K562 (cell line): Measurements from ENCODE around the gene CRYBB2.
"Not testable (repeated sequence)": the region's sequence is repeated elsewhere in the genome, so short reads cannot be mapped to it uniquely, and the experiment has no call there.

ENCODE experiments used
- CREB3L1 ChIP-seq: fragments of 450-650 bp; IDR thresholded peaks from 2 replicates; pipeline ENCODE4 v1.6.1; 2014; ENCODE audit warnings: low read depth, mild to moderate bottlenecking, moderate library complexity, borderline replicate concordance
- E2F3 ChIP-seq: fragments of 250-450 bp; sonication (Bioruptor Pico); IDR thresholded peaks from 2 replicates; pipeline ENCODE4 v1.4.0; 2020; ENCODE audit warnings: mild to moderate bottlenecking
- E2F4 ChIP-seq: sonication (generic); formaldehyde crosslinking; IDR thresholded peaks from 2 replicates; pipeline ENCODE4 v1.8.0; 2022; ENCODE audit warnings: mild to moderate bottlenecking, low read depth, missing genetic modification reagents
- HDAC3 ChIP-seq: fragments of 450-650 bp; IDR thresholded peaks from 2 replicates; pipeline ENCODE4 v1.6.1; 2018; ENCODE audit warnings: borderline replicate concordance, mild to moderate bottlenecking, moderate library complexity; ENCODE audit not compliant: partially characterized antibody
- NFE2L1 ChIP-seq: fragments of 450-650 bp; IDR thresholded peaks from 2 replicates; pipeline ENCODE4 v1.6.1; 2016; ENCODE audit warnings: missing genetic modification characterization, low read depth, mild to moderate bottlenecking, missing compliant biosample characterization, moderate library complexity, borderline replicate concordance
- POLR2A ChIP-seq: fragments of 450-650 bp; conservative IDR thresholded peaks from 2 replicates; pipeline ENCODE4 v1.6.1; 2016
- RBM17 ChIP-seq: fragments of 200-400 bp; formaldehyde crosslinking; IDR thresholded peaks from 2 replicates; pipeline ENCODE4 v1.6.1; 2017; ENCODE audit warnings: low read depth, mild to moderate bottlenecking, low read length, borderline replicate concordance
- REST ChIP-seq, 2 experiments: fragments of 450-650 bp; formaldehyde crosslinking in 1 of 2; IDR thresholded peaks; 2 replicates each; pipeline versions ENCODE4 v1.4.0 to v1.6.1; 2014 to 2020; ENCODE audit warnings: mild to moderate bottlenecking in 2 of 2, borderline replicate concordance in 1 of 2, low read depth in 1 of 2
- ZNF121 ChIP-seq: sonication (generic); formaldehyde crosslinking; conservative IDR thresholded peaks from 2 replicates; pipeline ENCODE4 v1.8.0; 2022; ENCODE audit warnings: missing genetic modification reagents
- ZNF232 ChIP-seq: sonication (generic); formaldehyde crosslinking; IDR thresholded peaks from 2 replicates; pipeline ENCODE4 v1.8.0; 2022; ENCODE audit warnings: mild to moderate bottlenecking, missing genetic modification reagents
- ZNF740 ChIP-seq, 3 experiments: fragments of 200-800 bp in 1 of 3; sonication (Bioruptor generic) in 1 of 3; sonication (generic) in 1 of 3; formaldehyde crosslinking in 1 of 3; IDR thresholded peaks; 2 replicates each; pipeline versions ENCODE4 v1.6.1 to v1.8.0; 2016 to 2022; ENCODE audit warnings: mild to moderate bottlenecking in 2 of 3, missing compliant biosample characterization in 2 of 3, missing genetic modification characterization in 2 of 3, missing genetic modification reagents in 1 of 3
- ZZZ3 ChIP-seq: fragments of 450-650 bp; IDR thresholded peaks from 2 replicates; pipeline ENCODE4 v1.6.1; 2016; ENCODE audit warnings: antibody characterized with exemption, mild to moderate bottlenecking, moderate library complexity
- TF ChIP-seq, protein P1 (sequence below): sonication (generic); formaldehyde crosslinking; IDR thresholded peaks from 2 replicates; pipeline ENCODE4 v1.5.0; 2020; ENCODE audit warnings: missing genetic modification reagents
- TF ChIP-seq, protein P2 (sequence below): sonication (generic); formaldehyde crosslinking; IDR thresholded peaks from 2 replicates; pipeline ENCODE4 v1.8.1; 2023; ENCODE audit warnings: mild to moderate bottlenecking, missing genetic modification reagents

GRCh38 chr22:25178348-25178747, 41.1 kb upstream of the CRYBB2 start:
- TF ChIP-seq ZNF121 (CRISPR knock-in tag); HDAC3; REST (IDR thresholded peaks at IDR 0.05; ENCODE audit: borderline replicate concordance); REST (CRISPR knock-in tag; IDR thresholded peaks at IDR 0.05; ENCODE audit: low read depth); RBM17; E2F3 (CRISPR knock-in tag); E2F4 (CRISPR knock-in tag); POLR2A; ZNF740 (CRISPR knock-in tag; IDR thresholded peaks at IDR 0.05); ZNF740 (tag; IDR thresholded peaks at IDR 0.05); NFE2L1 (tag); CREB3L1; ZNF232 (CRISPR knock-in tag); ZZZ3: not testable (repeated sequence)
- TF ChIP-seq, protein P1, sequence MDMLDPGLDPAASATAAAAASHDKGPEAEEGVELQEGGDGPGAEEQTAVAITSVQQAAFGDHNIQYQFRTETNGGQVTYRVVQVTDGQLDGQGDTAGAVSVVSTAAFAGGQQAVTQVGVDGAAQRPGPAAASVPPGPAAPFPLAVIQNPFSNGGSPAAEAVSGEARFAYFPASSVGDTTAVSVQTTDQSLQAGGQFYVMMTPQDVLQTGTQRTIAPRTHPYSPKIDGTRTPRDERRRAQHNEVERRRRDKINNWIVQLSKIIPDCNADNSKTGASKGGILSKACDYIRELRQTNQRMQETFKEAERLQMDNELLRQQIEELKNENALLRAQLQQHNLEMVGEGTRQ (CRISPR knock-in tag) = not testable (repeated sequence)
- TF ChIP-seq, protein P2, sequence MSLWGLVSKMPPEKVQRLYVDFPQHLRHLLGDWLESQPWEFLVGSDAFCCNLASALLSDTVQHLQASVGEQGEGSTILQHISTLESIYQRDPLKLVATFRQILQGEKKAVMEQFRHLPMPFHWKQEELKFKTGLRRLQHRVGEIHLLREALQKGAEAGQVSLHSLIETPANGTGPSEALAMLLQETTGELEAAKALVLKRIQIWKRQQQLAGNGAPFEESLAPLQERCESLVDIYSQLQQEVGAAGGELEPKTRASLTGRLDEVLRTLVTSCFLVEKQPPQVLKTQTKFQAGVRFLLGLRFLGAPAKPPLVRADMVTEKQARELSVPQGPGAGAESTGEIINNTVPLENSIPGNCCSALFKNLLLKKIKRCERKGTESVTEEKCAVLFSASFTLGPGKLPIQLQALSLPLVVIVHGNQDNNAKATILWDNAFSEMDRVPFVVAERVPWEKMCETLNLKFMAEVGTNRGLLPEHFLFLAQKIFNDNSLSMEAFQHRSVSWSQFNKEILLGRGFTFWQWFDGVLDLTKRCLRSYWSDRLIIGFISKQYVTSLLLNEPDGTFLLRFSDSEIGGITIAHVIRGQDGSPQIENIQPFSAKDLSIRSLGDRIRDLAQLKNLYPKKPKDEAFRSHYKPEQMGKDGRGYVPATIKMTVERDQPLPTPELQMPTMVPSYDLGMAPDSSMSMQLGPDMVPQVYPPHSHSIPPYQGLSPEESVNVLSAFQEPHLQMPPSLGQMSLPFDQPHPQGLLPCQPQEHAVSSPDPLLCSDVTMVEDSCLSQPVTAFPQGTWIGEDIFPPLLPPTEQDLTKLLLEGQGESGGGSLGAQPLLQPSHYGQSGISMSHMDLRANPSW (CRISPR knock-in tag) = not testable (repeated sequence)
